Thyroid gland (tissue), 4 donors: ENCODE measurements around the gene TFF3.

Source experiments
- CTCF ChIP-seq, 6 experiments: fragments of 200-600 bp in 3 of 6; fragments of 450-650 bp in 3 of 6; sonication (generic) in 3 of 6; IDR thresholded peaks; one replicate each; pipeline ENCODE4 v1.5.1; 2016 to 2019; ENCODE audit warnings: antibody characterized with exemption in 6 of 6, mild to moderate bottlenecking in 2 of 6, inconsistent platforms in 1 of 6, moderate library complexity in 1 of 6
- POLR2A ChIP-seq, 2 donors: fragments of 450-650 bp; IDR thresholded peaks; one replicate each; pipeline ENCODE4 v1.6.1; 2017; ENCODE audit warnings: antibody characterized with exemption in 2 of 2, mild to moderate bottlenecking in 2 of 2, moderate library complexity in 1 of 2

- no peak for TF ChIP-seq CTCF (IDR thresholded peaks at IDR 0.05)
- no peak for TF ChIP-seq POLR2A (IDR thresholded peaks at IDR 0.05)
Observed at GRCh38 chr21:42346441-42346840, 31.2 kb upstream of the TFF3 start.
